ENCODE results near the gene NMNAT2.
A peak's percentile ranks its signal among the peaks of the same experiment; 100 is the strongest.
"Not testable (repeated sequence)": the region's sequence is repeated elsewhere in the genome, so short reads cannot be mapped to it uniquely, and the experiment has no call there.

NMNAT2 gene

GRCh38 chr1:183417772-183418491 lies at the start of gene NMNAT2:
NMNAT2 (minus strand) TSS chr1:183418380; CDS start chr1:183418267, 113 bp downstream.
- DNase-seq, result peak; percentile 7

- DNase-seq, result no peak
Measured at GRCh38 chr1:183467687-183468086, 49.5 kb upstream of the NMNAT2 start.

GRCh38 chr1:183466781-183467180 lies 48.6 kb upstream of the NMNAT2 start:
- no peak for DNase-seq

- no peak for DNase-seq
Measured at GRCh38 chr1:183463566-183463965, 45.4 kb upstream of the NMNAT2 start.

- DNase-seq, result peak; percentile 2
Measured at GRCh38 chr1:183461350-183461749, 43.2 kb upstream of the NMNAT2 start.

GRCh38 chr1:183460596-183460995 lies 42.4 kb upstream of the NMNAT2 start:
- DNase-seq, result no peak

- DNase-seq, result no peak
Measured at GRCh38 chr1:183457449-183457848, 39.3 kb upstream of the NMNAT2 start.

GRCh38 chr1:183456826-183457225 lies 38.6 kb upstream of the NMNAT2 start:
- DNase-seq, result no peak

GRCh38 chr1:183454377-183454776 lies 36.2 kb upstream of the NMNAT2 start:
- DNase-seq, result peak; percentile 13

- no peak for DNase-seq
Measured at GRCh38 chr1:183450093-183450492, 31.9 kb upstream of the NMNAT2 start.

GRCh38 chr1:183449223-183449770 lies 31.1 kb upstream of the NMNAT2 start:
- no peak for DNase-seq

GRCh38 chr1:183444243-183444642 lies 26.1 kb upstream of the NMNAT2 start:
- peak; percentile 29 for DNase-seq

GRCh38 chr1:183443466-183443865 lies 25.3 kb upstream of the NMNAT2 start:
- DNase-seq, result no peak

GRCh38 chr1:183443011-183443410 lies 24.8 kb upstream of the NMNAT2 start:
- peak; percentile 4 for DNase-seq

- DNase-seq, result no peak
Measured at GRCh38 chr1:183438060-183438459, 19.9 kb upstream of the NMNAT2 start.

GRCh38 chr1:183435497-183435896 lies 17.3 kb upstream of the NMNAT2 start:
- no peak for DNase-seq

- DNase-seq, result no peak
Measured at GRCh38 chr1:183433703-183434102, 15.5 kb upstream of the NMNAT2 start.

GRCh38 chr1:183432548-183432875 lies 14.3 kb upstream of the NMNAT2 start:
- no peak for DNase-seq

- DNase-seq, result no peak
Measured at GRCh38 chr1:183431840-183432547, 13.8 kb upstream of the NMNAT2 start.

GRCh38 chr1:183427591-183427990 lies 9.4 kb upstream of the NMNAT2 start:
- not testable (repeated sequence) for DNase-seq

- DNase-seq, result no peak
Measured at GRCh38 chr1:183424691-183425090, 6.5 kb upstream of the NMNAT2 start.

GRCh38 chr1:183423541-183423940 lies 5.4 kb upstream of the NMNAT2 start:
- DNase-seq, result no peak

- DNase-seq, result no peak
Measured at GRCh38 chr1:183419399-183419798, 1.2 kb upstream of the NMNAT2 start.

- no peak for DNase-seq
Measured at GRCh38 chr1:183418696-183419095, 516 bp upstream of the NMNAT2 start.
